ENCODE measurements around the gene CNTRL. TPM values are rescaled to one million over a fixed set of nuclear protein-coding genes. Genes with fewer than 3 reads are reported as not detected.
A peak's percentile ranks its signal among the peaks of the same experiment; 100 is the strongest.
"Not testable (repeated sequence)": the region's sequence is repeated elsewhere in the genome, so short reads cannot be mapped to it uniquely, and the experiment has no call there.

CNTRL gene
- total RNA-seq = 100 to 1,000 TPM in 1 of 2 experiments, 10 to 100 TPM in 1; 80.3 to 107 TPM

- DNase-seq (peak; percentile 96), ATAC-seq (peak; percentile 89)
- CTCF ChIA-PET = interaction anchor here (0.7 to 1.0 kb wide), 3 partner anchors 10 to 93 kb away, joined by 3 to 5 read pairs (median 4); no protein-coding TSS in a partner anchor
- Mint-ChIP-seq H3K27ac (peak within 1 kb of the TSS; percentile 87), H3K4me1 (peaks cover 52% of the 10 kb centered on the region), H3K36me3 (peaks cover 2% of the 10 kb centered on the region), H3K9me3 (ENCODE audit: low read depth) (peaks cover 3% of the 10 kb centered on the region), H3K4me3 (peak within 1 kb of the TSS; percentile 98), H3K27me3 (no peaks in the 10 kb centered on the region)
Observed at GRCh38 chr9:121074370-121075250, at the start of gene CNTRL. CNTRL (plus strand) TSS chr9:121074955; CDS start chr9:121088327, 13,372 bp downstream.

- CTCF ChIA-PET = no interaction called here
- no peaks in the 10 kb centered on the region for H3K4me1 Mint-ChIP-seq
Observed at GRCh38 chr9:121026260-121026691, 48.5 kb upstream of the CNTRL start.

GRCh38 chr9:121026768-121027167 lies 48.0 kb upstream of the CNTRL start:
- Mint-ChIP-seq H3K36me3 (no peaks in the 10 kb centered on the region), H3K27ac (no peak overlapping the region), H3K4me3 (no peak overlapping the region), H3K9me3 (ENCODE audit: low read depth) (no peaks in the 10 kb centered on the region), H3K27me3 (no peaks in the 10 kb centered on the region), H3K4me1 (no peaks in the 10 kb centered on the region)
- DNase-seq = no peak
- CTCF ChIA-PET = no interaction called here
- no peak for ATAC-seq

More at GRCh38 chr9:121026260-121026691, 48.5 kb upstream of the CNTRL start:
- no peak for ATAC-seq
- no peak for DNase-seq
- H3K27me3 Mint-ChIP-seq = no peaks in the 10 kb centered on the region
- H3K9me3 Mint-ChIP-seq (ENCODE audit: low read depth) = no peaks in the 10 kb centered on the region
- H3K27ac Mint-ChIP-seq = no peak overlapping the region
- peaks cover under 1% of the 10 kb centered on the region for H3K36me3 Mint-ChIP-seq
- H3K4me3 Mint-ChIP-seq = no peak overlapping the region

- not testable (repeated sequence) for H3K9me3 Mint-ChIP-seq (ENCODE audit: low read depth)
Observed at GRCh38 chr9:121028285-121028684, 46.5 kb upstream of the CNTRL start.

GRCh38 chr9:121029469-121029868 lies 45.3 kb upstream of the CNTRL start:
- CTCF ChIA-PET = interaction anchor here (1.4 kb wide), 1 partner anchor 31 kb away, joined by 6 read pairs; no protein-coding TSS in a partner anchor

More at GRCh38 chr9:121028285-121028684, 46.5 kb upstream of the CNTRL start:
- not testable (repeated sequence) for H3K4me3 Mint-ChIP-seq, H3K36me3 Mint-ChIP-seq, H3K4me1 Mint-ChIP-seq, H3K27ac Mint-ChIP-seq, DNase-seq, H3K27me3 Mint-ChIP-seq, ATAC-seq
- CTCF ChIA-PET = interaction anchor here (0.7 kb wide), 1 partner anchor 292 kb away, joined by 3 read pairs; no protein-coding TSS in a partner anchor

GRCh38 chr9:121034529-121034928 lies 40.2 kb upstream of the CNTRL start:
- H3K4me3 Mint-ChIP-seq = no peak overlapping the region
- H3K27me3 Mint-ChIP-seq = no peaks in the 10 kb centered on the region
- no peaks in the 10 kb centered on the region for H3K9me3 Mint-ChIP-seq (ENCODE audit: low read depth)
- no peaks in the 10 kb centered on the region for H3K36me3 Mint-ChIP-seq
- peaks cover 7% of the 10 kb centered on the region for H3K4me1 Mint-ChIP-seq
- no peak for ATAC-seq
- CTCF ChIA-PET = no interaction called here
- H3K27ac Mint-ChIP-seq = no peak overlapping the region
- no peak for DNase-seq

More at GRCh38 chr9:121029469-121029868, 45.3 kb upstream of the CNTRL start:
- H3K4me1 Mint-ChIP-seq = no peaks in the 10 kb centered on the region
- H3K27ac Mint-ChIP-seq = no peak overlapping the region
- no peaks in the 10 kb centered on the region for H3K9me3 Mint-ChIP-seq (ENCODE audit: low read depth)
- no peak for ATAC-seq
- no peaks in the 10 kb centered on the region for H3K36me3 Mint-ChIP-seq
- no peak for DNase-seq
- no peak overlapping the region for H3K4me3 Mint-ChIP-seq
- no peaks in the 10 kb centered on the region for H3K27me3 Mint-ChIP-seq

GRCh38 chr9:121035717-121036116 lies 39.0 kb upstream of the CNTRL start:
- DNase-seq; H3K4me1 Mint-ChIP-seq; H3K27ac Mint-ChIP-seq; H3K27me3 Mint-ChIP-seq; H3K36me3 Mint-ChIP-seq; H3K4me3 Mint-ChIP-seq; H3K9me3 Mint-ChIP-seq (ENCODE audit: low read depth): not testable (repeated sequence)
- CTCF ChIA-PET = interaction anchor here (1.1 to 1.8 kb wide), 3 partner anchors 14 to 392 kb away, joined by 3 to 8 read pairs (median 6); partner anchors contain the start of gene C5
- ATAC-seq = peak; percentile 30

GRCh38 chr9:121038362-121038761 lies 36.4 kb upstream of the CNTRL start:
- Mint-ChIP-seq H3K27me3 (no peaks in the 10 kb centered on the region), H3K36me3 (no peaks in the 10 kb centered on the region), H3K4me1 (peaks cover 7% of the 10 kb centered on the region), H3K9me3 (ENCODE audit: low read depth) (no peaks in the 10 kb centered on the region), H3K27ac (no peak overlapping the region), H3K4me3 (no peak overlapping the region)
- ATAC-seq (no peak), DNase-seq (no peak)
- CTCF ChIA-PET = interaction anchor here (1.0 to 1.4 kb wide), 4 partner anchors 14 to 283 kb away, joined by 3 to 4 read pairs (median 4); no protein-coding TSS in a partner anchor

- H3K4me1 Mint-ChIP-seq = peaks cover 7% of the 10 kb centered on the region
- no peak overlapping the region for H3K4me3 Mint-ChIP-seq
- ATAC-seq (no peak), DNase-seq (no peak)
- no peaks in the 10 kb centered on the region for H3K27me3 Mint-ChIP-seq
- H3K9me3 Mint-ChIP-seq (ENCODE audit: low read depth) = no peaks in the 10 kb centered on the region
- H3K27ac Mint-ChIP-seq = no peak overlapping the region
- no peaks in the 10 kb centered on the region for H3K36me3 Mint-ChIP-seq
- CTCF ChIA-PET = interaction anchor here (1.0 to 1.4 kb wide), 4 partner anchors 15 to 283 kb away, joined by 3 to 4 read pairs (median 4); no protein-coding TSS in a partner anchor
Observed at GRCh38 chr9:121038804-121039203, 36.0 kb upstream of the CNTRL start.

- no peaks in the 10 kb centered on the region for H3K4me1 Mint-ChIP-seq
- H3K4me3 Mint-ChIP-seq = no peak overlapping the region
- no peak overlapping the region for H3K27ac Mint-ChIP-seq
- no peaks in the 10 kb centered on the region for H3K36me3 Mint-ChIP-seq
- CTCF ChIA-PET = interaction anchor here (1.9 kb wide), 1 partner anchor 11 kb away, joined by 7 read pairs; no protein-coding TSS in a partner anchor
- no peaks in the 10 kb centered on the region for H3K27me3 Mint-ChIP-seq
- ATAC-seq (no peak), DNase-seq (no peak)
- H3K9me3 Mint-ChIP-seq (ENCODE audit: low read depth) = no peaks in the 10 kb centered on the region
Observed at GRCh38 chr9:121048175-121048574, 26.6 kb upstream of the CNTRL start.

- DNase-seq (no peak), ATAC-seq (no peak)
- Mint-ChIP-seq H3K4me3 (no peak overlapping the region), H3K27ac (no peak overlapping the region), H3K4me1 (no peaks in the 10 kb centered on the region), H3K36me3 (no peaks in the 10 kb centered on the region), H3K27me3 (no peaks in the 10 kb centered on the region), H3K9me3 (ENCODE audit: low read depth) (no peaks in the 10 kb centered on the region)
- CTCF ChIA-PET = interaction anchor here (1.9 to 2.3 kb wide), 2 partner anchors 11 to 13 kb away, joined by 7 to 8 read pairs; no protein-coding TSS in a partner anchor
Observed at GRCh38 chr9:121048618-121049017, 26.1 kb upstream of the CNTRL start.

GRCh38 chr9:121050128-121050988 lies 24.4 kb upstream of the CNTRL start, which contains the start of gene C5:
C5 (minus strand) TSS chr9:121050275; CDS start chr9:121050246, 29 bp downstream.
- Mint-ChIP-seq H3K9me3 (ENCODE audit: low read depth) (no peaks in the 10 kb centered on the region), H3K27me3 (no peaks in the 10 kb centered on the region), H3K4me3 (no peak within 1 kb of the TSS), H3K27ac (no peak within 1 kb of the TSS), H3K36me3 (peaks cover 1% of the 10 kb centered on the region), H3K4me1 (no peaks in the 10 kb centered on the region)
- DNase-seq = no peak
- CTCF ChIA-PET = interaction anchor here (1.2 to 2.3 kb wide), 5 partner anchors 9 to 295 kb away, joined by 3 to 9 read pairs (median 7); no protein-coding TSS in a partner anchor
- ATAC-seq = no peak

- Mint-ChIP-seq H3K27ac (no peak overlapping the region), H3K9me3 (ENCODE audit: low read depth) (peaks cover 3% of the 10 kb centered on the region), H3K4me3 (no peak overlapping the region), H3K36me3 (peaks cover 4% of the 10 kb centered on the region), H3K4me1 (no peaks in the 10 kb centered on the region), H3K27me3 (peaks cover 2% of the 10 kb centered on the region)
- CTCF ChIA-PET = no interaction called here
- DNase-seq = no peak
- ATAC-seq = no peak
Observed at GRCh38 chr9:121053544-121053943, 21.2 kb upstream of the CNTRL start.
